Measurements from ENCODE around the gene SCARF2. TPM values are rescaled to one million over a fixed set of nuclear protein-coding genes. Genes with fewer than 3 reads are reported as not detected.
"Not testable (repeated sequence)": the region's sequence is repeated elsewhere in the genome, so short reads cannot be mapped to it uniquely, and the experiment has no call there.

SCARF2 gene
- total RNA-seq, 6 donors from 2014 or later: 10.1 to 36.7 (median 16.1) TPM

DNA sequence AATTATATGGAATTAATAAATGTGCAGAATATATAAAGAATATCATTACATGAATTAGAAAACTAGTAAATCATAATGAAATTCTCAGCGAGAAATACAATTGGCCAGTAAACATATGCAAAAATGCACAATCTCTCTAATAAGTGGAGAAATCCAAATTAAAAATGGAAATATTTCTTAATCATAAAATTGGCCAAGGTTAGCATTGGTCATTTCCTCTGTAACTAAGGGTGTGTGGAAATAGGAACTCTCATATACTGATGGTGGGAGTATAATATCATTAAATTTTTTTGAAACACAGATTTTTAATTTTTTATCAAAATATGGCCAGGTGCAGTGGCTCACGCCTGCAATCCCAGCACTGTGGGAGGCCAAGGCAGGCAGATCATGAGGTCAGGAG, 51.3 kb downstream of the SCARF2 start:
- H3K36me3 ChIP-seq: no peaks in the 10 kb centered on the region
- no peak overlapping the region for H3K27ac ChIP-seq
- DNase-seq: no peak
- no peak overlapping the region for H3K4me3 ChIP-seq
- ATAC-seq (ENCODE audit: low FRiP score in 2 of 2): no peak
- 91 to 93% methylated on average over 2 of the region's 2 CpGs for WGBS, 2 donors
- H3K4me1 ChIP-seq: no peaks in the 10 kb centered on the region
- H3K27me3 ChIP-seq: no peaks in the 10 kb centered on the region
- TF ChIP-seq POLR2A (IDR thresholded peaks at IDR 0.05): no peak
- TF ChIP-seq EP300 (IDR thresholded peaks at IDR 0.05): no peak
- no peak for TF ChIP-seq CTCF (IDR thresholded peaks at IDR 0.05)
- TF ChIP-seq POLR2AphosphoS5 (IDR thresholded peaks at IDR 0.05): no peak
- H3K9me3 ChIP-seq: no peaks in the 10 kb centered on the region

- Histone ChIP-seq H3K36me3 (no peaks in the 10 kb centered on the region), H3K27me3 (no peaks in the 10 kb centered on the region), H3K4me3 (no peak overlapping the region), H3K27ac (no peak overlapping the region), H3K4me1 (no peaks in the 10 kb centered on the region), H3K9me3 (no peaks in the 10 kb centered on the region)
- ATAC-seq (ENCODE audit: low FRiP score in 2 of 2) (no peak), DNase-seq (no peak)
- TF ChIP-seq POLR2A (IDR thresholded peaks at IDR 0.05) (no peak), CTCF (IDR thresholded peaks at IDR 0.05) (no peak), EP300 (IDR thresholded peaks at IDR 0.05) (no peak), POLR2AphosphoS5 (IDR thresholded peaks at IDR 0.05) (no peak)
- WGBS, 2 donors: 93 to 96% methylated on average over 6 of the region's 6 CpGs
Observed at GRCh38 chr22:20384865-20385264, 52.8 kb downstream of the SCARF2 start.

DNA sequence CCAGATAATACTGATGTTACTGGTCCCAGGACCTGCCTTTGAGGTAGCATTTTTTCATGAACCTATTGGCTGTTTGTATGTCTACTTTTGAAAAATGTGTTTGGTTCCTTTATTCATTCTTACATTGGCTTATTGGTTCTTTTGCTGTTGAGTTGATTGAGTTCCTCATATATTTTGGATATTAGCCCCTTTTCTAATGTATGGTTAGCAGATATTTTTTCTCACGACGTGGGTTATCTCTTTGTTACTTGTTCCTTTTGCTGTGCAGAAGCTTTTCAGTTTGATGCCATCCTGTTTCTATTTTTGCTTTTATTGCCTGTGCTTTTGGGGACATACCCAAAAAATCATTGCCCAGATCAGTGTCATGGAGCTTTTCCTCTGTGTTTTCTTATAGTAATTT, 53.5 kb downstream of the SCARF2 start:
- no peaks in the 10 kb centered on the region for H3K4me1 ChIP-seq
- TF ChIP-seq CTCF (IDR thresholded peaks at IDR 0.05) (no peak), POLR2A (IDR thresholded peaks at IDR 0.05) (no peak), EP300 (IDR thresholded peaks at IDR 0.05) (no peak), POLR2AphosphoS5 (IDR thresholded peaks at IDR 0.05) (no peak)
- ATAC-seq (ENCODE audit: low FRiP score in 2 of 2) (no peak), DNase-seq (no peak)
- H3K4me3 ChIP-seq: no peak overlapping the region
- H3K27me3 ChIP-seq: no peaks in the 10 kb centered on the region
- H3K9me3 ChIP-seq: no peaks in the 10 kb centered on the region
- 89 to 93% methylated on average over 2 of the region's 2 CpGs for whole genome bisulfite sequencing, 2 donors
- no peaks in the 10 kb centered on the region for H3K36me3 ChIP-seq
- H3K27ac ChIP-seq: no peak overlapping the region

GRCh38 chr22:20383538-20383937, 54.1 kb downstream of the SCARF2 start:
- H3K27ac ChIP-seq: no peak overlapping the region
- no peak overlapping the region for H3K4me3 ChIP-seq
- no peaks in the 10 kb centered on the region for H3K27me3 ChIP-seq
- no peaks in the 10 kb centered on the region for H3K9me3 ChIP-seq
- no peak for TF ChIP-seq CTCF (IDR thresholded peaks at IDR 0.05)
- no peak for TF ChIP-seq POLR2AphosphoS5 (IDR thresholded peaks at IDR 0.05)
- no peak for TF ChIP-seq POLR2A (IDR thresholded peaks at IDR 0.05)
- no peak for TF ChIP-seq EP300 (IDR thresholded peaks at IDR 0.05)
- H3K4me1 ChIP-seq: no peaks in the 10 kb centered on the region
- no peak for DNase-seq
- 94 to 95% methylated on average over 9 of the region's 9 CpGs for WGBS, 2 donors
- H3K36me3 ChIP-seq: no peaks in the 10 kb centered on the region
- no peak for ATAC-seq (ENCODE audit: low FRiP score in 2 of 2)

- WGBS, 2 donors: 16 to 22% methylated on average over 1 of the region's 1 CpG
- H3K36me3 ChIP-seq: no peaks in the 10 kb centered on the region
- no peaks in the 10 kb centered on the region for H3K4me1 ChIP-seq
- no peaks in the 10 kb centered on the region for H3K9me3 ChIP-seq
- no peak overlapping the region for H3K4me3 ChIP-seq
- no peaks in the 10 kb centered on the region for H3K27me3 ChIP-seq
- ATAC-seq (ENCODE audit: low FRiP score in 2 of 2) (no peak), DNase-seq (no peak)
- no peak for TF ChIP-seq POLR2A (IDR thresholded peaks at IDR 0.05)
- TF ChIP-seq POLR2AphosphoS5 (IDR thresholded peaks at IDR 0.05): no peak
- TF ChIP-seq CTCF (IDR thresholded peaks at IDR 0.05): no peak
- no peak overlapping the region for H3K27ac ChIP-seq
Observed at GRCh38 chr22:20380486-20380885, 57.1 kb downstream of the SCARF2 start.

DNA sequence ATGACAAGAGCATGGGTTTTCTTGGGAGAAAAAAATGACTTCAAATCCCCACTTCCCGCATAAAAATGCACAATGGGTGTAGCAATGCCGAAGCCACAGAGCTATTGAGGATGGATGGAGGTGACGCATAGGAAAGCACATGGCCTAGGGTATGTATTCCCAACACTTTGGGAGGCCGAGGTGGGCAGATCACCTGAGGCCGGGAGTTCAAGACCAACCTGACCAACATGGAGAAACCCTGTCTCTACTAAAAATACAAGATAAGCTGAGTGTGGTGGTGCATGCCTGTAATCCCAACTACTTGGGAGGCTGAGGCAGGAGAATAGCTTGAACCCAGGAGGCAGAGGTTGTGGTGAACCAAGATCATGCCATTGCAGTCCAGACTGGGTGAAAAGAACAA, 58.9 kb downstream of the SCARF2 start:
- H3K36me3 ChIP-seq; ATAC-seq (ENCODE audit: low FRiP score in 2 of 2); H3K9me3 ChIP-seq; H3K27me3 ChIP-seq; H3K27ac ChIP-seq; DNase-seq; H3K4me1 ChIP-seq; H3K4me3 ChIP-seq: not testable (repeated sequence)
- WGBS, 2 donors: 95 to 98% methylated on average over 5 of the region's 5 CpGs
